Liver (tissue), 3 donors: ENCODE results near the gene RALY.

ENCODE experiments used
- CTCF ChIP-seq: fragments of 150-350 bp; IDR thresholded peaks from 2 replicates; pipeline ENCODE4 v1.5.1; 2017; ENCODE audit warnings: improper control_type of control experiment, low read depth, low read length; ENCODE audit not compliant: missing input control
- FOXA1 ChIP-seq: IDR thresholded peaks from 2 replicates; pipeline ENCODE4 v1.6.1; 2016; ENCODE audit warnings: antibody characterized with exemption
- JUND ChIP-seq, 2 donors: IDR thresholded peaks; 2 replicates each; pipeline ENCODE4 v1.6.1; 2016; ENCODE audit warnings: antibody characterized with exemption in 2 of 2
- RAD21 ChIP-seq, 2 donors: IDR thresholded peaks; 2 replicates each; pipeline ENCODE4 v1.6.1; 2016; ENCODE audit warnings: antibody characterized with exemption in 2 of 2, mild to moderate bottlenecking in 2 of 2
- SP1 ChIP-seq: IDR thresholded peaks from 2 replicates; pipeline ENCODE4 v1.6.1; 2018; ENCODE audit warnings: antibody characterized with exemption, mild to moderate bottlenecking
- donor health status: healthy.
- donor health status: healthy.

GRCh38 chr20:34074101-34074760, 80.5 kb downstream of the RALY start:
- TF ChIP-seq FOXA1: no peak
- TF ChIP-seq SP1: no peak
- TF ChIP-seq JUND (IDR thresholded peaks at IDR 0.05): no peak
- no peak for TF ChIP-seq CTCF
- TF ChIP-seq RAD21 (IDR thresholded peaks at IDR 0.05): no peak
